T-helper 9 cell (primary cell): ENCODE data around the gene CHD1.

Source experiments
- DNase-seq: peaks from one replicate; pipeline ENCODE4 v3.0.0-alpha.2; 2020

Gene CHD1

DNA sequence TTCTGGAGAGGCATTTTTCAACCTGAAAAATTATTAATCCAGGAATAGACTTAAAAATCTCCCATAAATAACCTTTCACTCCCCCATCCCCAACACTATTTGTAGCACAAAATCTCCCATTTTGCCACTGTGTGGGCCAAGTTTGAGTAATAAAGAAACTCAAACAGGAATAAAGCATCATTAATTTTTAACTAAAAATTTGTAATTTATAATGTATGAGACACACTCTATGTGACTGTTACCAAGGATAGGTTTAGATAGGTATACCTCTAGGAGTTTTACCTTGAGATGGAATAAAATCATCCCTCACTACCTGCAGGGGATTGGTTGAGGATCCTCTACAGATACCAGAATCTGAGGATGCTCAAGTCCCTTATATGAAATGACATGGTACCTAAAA lies 30.1 kb downstream of the CHD1 start:
- DNase-seq = no peak

DNA sequence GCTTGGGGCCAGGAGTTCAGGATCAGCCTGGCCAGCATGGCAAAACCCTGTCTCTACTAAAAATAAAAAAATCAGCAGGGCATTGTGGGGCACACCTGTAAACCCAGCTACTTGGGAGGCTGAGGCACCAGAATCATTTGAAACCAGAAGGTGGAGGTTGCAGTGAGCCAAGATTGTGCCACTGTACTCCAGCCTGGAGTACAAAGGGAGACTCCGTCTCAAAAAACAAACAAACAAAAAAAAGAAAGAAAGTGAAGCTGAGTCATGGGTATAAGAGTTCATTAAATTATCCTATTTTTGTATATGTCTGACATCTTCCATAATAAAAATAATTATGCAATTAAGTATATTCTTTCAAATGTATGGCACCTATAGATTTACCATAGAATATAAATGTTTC lies 37.2 kb downstream of the CHD1 start:
- no peak for DNase-seq

DNA sequence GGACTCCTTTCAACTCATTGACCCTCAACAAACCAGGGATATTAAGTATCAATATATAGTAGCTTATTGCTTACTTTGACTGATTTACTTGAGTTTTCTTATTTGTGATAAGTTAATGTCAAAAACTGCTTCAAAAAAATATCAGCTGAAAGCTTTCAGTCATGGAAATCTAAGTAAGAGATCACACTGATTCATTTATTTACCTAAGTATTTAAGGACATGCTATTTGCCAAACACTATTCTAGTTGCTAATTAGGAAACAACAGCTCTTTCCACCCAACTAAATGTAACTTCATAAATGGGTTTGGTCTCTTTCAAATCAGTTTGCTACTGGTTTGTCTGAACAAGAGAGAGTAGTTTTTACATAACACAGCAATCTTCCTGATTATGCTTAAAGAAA lies 48.2 kb downstream of the CHD1 start:
- DNase-seq = no peak

DNA sequence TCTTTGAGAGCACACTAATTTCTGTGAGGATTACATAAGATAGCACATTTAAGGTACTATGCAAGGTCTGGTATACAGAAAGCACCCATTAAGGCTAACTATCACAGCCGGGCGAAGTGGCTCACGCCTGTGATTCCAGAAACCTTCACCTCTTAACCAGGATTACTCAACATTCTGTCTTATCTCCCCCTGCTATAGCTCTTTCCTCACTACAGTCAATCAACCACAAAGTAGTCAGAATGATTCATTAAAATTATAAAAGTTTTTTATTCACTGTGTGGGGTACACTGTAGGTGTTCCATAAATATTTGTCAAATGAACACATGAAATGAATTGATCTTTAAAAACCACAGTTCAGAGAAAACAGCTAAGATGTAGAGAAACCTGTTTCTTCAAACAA lies 48.7 kb downstream of the CHD1 start:
- no peak for DNase-seq

DNA sequence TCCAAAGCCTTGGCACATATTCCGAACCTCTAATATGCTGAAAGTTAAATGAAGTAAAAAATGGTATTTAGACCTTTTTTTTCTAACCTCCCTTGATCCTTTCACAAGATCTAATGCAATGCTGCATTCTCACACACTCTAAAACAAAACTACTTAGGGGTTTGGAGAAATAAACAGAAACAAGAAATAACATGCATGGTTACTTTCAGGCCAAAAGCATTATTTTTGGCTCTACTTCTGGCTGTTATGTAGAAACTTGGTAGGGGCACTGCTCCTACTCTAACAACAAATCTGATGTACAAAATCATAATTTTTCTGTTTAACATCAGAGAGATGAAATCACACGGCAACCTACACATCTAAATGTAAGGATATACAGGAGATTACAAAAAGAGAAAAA lies 51.2 kb downstream of the CHD1 start:
- DNase-seq = no peak

DNA sequence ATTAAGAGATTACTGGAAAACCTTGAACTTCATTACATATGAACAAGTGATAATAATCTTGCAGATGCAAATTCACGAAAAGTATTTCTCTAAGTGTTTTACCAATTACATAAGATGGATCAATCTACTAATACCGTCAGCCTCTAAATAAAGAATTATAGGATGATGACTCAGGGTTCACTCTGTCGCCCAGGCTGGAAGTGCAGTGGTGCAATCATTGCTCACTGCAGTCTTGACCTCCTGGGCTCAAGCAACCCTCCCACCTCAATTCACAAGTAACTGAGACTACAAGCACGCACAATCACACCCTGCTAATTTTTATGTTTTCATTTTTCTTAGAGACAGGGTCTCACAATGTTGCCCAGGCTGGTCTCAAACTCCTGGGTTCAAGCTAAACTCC lies 56.1 kb downstream of the CHD1 start:
- no peak for DNase-seq

DNA sequence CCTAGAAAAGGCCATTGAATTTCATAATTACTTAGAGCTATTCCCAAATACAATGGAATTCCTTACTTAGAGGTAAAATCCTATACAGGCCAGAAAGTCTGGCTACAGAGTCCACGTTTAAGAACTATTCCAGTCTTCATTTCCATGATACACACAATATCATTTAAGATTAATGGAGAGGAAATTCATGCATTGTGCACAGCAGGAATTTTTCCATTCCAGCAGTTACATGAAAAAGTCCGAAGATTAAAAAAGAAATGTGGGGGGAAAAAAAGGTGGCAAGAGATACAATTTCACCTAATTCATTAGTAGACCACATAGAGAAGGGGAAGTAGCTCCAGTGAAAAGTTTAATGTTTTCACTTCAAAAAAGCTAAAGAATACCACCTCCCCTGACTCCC lies 63.1 kb downstream of the CHD1 start:
- no peak for DNase-seq

DNA sequence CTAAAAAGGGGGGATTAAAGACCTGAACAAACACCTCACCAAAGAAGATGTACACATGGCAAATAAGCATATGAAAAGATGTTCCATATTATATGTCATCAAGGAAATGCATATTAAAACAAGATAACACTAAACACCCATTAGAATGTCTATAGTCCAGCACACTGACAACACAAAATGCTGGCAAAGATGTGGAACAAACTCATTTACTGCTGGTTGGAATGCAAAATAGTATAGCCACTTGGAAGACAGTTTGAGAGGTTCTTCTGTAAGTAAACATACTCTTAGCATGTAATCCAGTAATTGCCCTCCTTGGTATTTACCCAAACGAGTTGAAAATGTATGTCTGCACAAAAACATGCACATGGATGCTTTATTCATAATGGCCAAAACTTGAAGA lies 81.8 kb downstream of the CHD1 start:
- no peak for DNase-seq

DNA sequence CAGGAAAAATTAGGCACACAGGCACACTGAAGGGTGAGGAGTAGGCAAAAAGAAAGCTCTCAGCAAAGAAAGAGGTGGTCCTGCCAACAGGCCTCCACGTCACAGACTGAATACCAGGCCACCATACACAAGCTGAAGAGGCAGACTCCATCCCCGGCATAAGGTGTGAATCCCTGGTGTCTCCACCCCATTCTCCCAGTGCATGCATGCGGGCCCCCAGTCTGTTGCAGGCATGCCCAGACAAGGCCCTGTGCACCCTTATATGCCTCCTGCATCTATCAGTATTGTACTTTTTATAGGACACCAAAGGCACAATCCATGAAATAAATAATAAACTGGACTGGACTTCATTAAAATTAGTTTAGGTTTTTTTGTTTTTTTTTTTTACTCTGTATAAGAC lies 82.3 kb downstream of the CHD1 start:
- no peak for DNase-seq

DNA sequence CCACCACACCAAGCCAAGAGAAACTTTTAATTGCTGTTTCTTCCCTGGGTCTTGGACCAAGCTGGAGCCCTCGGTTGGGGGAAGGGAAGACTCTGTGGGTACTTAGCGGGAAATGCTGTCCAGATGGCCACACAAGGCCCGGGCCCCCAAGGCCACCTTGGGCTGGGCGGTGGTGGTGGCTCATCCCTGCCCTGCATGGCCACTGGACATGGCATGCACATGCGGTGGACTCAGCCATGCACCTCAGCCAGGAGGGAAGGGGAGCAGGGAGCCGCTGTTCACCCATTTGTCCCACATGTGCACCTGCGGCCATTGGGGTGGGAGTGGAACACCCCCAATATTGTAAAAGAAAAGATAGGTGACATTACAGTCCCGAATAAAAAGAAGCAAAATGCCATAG lies 82.9 kb downstream of the CHD1 start:
- DNase-seq = no peak

DNA sequence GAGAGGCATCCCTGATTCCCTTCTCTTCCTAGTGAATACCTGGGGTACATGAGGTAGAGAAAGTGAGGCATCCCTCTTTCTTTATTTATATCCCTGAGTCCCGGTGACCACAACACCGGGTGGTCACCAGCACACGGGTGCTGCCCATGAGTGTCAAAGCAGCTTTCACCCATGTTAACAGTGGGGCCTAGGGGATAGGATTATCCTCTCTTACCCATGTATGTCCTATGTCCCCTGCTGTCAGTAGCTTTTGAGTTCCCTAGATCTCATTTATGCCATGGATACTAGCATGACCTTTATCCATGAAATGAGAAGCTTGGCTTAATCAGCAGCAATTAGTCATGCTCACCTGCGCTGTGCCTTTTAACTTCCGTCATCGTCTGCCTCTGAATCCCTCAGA lies 83.9 kb downstream of the CHD1 start:
- DNase-seq = no peak

DNA sequence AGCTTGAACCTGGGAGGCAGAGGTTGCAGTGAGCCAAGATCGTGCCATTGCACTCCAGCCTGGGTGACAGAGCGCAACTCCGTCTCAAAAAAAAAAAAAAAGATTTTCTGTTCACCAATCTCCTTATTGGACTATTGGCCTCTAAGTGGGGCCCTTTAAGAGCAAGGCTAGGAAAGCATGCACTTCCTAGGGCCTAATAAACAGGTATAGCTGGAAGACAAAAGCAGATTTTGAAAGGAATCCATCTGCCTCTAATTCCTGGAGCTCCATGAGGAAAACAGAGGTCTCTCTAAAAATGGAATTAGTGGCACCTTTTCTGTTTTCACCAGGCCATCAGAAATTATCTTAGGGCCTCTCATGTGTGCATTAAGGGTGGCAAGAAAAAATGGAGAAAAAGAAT lies 85.3 kb downstream of the CHD1 start:
- DNase-seq = no peak

DNA sequence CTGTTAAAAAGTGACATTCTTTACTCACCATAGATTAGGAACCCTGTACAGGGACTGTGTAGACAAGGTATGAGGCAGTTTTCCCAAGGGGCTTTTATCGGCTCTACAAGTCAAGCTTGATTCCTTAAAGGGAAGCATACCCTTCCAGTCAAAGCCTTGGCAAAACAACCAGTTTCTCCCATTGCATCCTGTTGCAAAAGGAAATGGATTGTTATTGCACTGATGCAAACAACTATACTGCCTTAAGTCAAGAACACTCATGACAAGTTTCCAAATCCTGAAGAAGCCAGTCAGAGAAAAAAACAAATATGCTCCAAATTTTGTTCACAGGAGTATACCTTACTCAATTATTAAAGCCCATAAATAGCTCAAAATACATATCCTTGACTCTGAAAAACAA lies 87.9 kb downstream of the CHD1 start:
- no peak for DNase-seq

DNA sequence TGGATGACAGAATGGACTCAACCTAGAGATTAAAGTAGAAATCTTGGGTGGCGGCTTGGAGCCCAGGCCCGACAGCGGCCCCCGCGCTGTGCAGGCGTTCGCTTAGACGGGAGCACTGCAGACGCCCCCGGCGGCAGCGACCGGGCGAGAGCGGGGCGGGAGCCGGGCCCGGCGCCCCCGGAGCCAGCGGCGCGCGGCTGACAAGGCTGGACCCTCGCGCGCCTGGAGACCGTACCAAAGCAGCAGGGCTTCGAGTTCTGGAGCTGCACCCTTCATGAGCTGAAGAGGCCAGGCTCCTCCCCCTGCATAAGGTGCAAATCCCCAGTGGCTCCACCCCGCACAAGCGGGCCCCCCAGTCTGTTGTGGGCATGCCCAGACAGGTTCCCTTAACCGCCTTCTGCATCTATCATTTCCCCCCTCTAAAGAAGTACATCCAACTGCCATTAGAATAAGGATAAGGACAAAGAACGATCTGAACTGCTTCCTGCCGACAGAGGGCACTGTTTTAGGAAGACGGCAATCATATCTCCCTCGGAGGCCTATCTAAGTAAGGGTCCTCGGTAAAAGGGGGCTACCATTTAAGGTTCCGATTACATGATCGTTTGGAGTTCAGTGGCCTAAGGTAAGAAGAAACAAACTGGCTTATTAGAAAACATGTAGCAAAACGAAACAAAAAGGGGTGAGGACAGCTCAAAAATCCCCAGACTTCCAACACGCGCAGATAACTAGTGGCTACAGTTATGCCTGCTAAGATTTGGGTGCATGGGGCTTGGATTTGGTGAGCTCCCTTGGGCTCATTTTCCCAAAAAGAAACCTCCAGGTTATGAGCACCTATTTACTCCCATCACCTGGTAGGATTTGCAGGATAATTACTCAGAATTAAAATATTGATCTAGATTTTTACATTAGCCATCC lies 89.1 kb downstream of the CHD1 start:
- DNase-seq = no peak

DNA sequence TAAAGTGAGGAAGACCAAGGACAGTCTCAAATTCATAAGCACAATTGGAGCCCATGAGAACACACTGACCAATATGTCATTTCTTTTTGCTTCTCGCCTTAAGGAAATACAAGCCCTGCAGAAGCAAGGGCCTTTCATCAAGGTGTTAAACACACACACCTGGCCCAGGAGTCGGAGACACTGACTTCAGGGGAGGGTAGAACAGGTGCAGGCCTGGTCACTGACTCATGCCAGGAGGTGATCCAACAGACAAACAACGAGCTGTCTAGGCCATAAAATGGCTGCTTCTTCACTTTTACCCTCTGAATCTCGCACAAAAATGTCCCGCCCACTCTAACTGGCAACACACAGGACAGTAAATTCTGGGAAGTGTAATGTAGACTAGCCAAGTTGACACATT lies 92.6 kb downstream of the CHD1 start:
- DNase-seq = no peak

DNA sequence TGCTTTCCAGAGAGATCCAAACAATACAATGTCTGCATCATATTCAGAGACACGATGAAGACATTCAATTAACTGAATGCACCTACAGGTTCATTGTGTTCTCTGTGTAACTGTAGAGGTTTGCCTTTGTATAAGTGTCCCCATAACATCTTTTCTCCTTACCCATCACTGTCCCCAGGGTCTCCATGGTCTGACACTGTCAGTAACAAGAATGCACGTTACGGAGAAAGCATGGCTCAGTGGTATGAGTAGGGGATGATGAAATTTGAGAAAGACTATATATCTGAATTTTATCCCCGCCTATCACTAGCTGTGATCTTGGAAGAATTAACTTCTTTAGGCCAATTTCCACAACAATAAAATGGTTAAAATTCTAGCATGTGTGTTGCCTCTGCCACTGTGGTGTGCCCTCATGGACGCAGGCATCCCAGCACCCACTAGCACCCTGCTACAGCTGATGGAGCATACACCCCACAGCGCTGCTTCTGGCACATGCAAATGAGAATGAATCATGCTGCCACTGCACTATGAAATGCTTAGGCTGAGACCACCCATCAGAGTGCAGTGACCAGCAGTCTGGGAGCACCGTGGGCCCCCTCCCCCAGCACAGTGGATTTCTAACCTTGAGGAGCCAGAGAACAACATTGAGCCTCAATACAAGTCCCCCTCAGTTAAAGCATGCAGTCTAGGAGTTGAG lies 101.1 kb downstream of the CHD1 start:
- DNase-seq = no peak

DNA sequence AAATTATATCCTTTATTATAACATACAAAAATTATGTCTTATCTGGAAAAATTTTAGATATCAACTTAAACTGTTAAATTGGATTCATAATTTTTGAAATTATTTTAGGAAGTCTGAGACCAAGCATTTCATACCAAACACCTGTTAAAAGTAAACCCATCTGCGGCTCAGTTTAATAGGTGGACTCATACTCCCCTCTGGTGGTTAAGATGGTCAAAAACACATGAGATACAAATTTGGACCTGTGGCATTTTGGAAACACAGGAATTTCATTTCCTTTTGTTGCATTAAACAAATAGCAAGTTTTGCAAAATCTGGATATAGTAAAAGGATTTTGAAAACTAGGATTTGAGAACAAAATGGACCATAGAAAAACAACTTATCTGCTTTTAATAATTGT lies 101.6 kb downstream of the CHD1 start:
- no peak for DNase-seq

DNA sequence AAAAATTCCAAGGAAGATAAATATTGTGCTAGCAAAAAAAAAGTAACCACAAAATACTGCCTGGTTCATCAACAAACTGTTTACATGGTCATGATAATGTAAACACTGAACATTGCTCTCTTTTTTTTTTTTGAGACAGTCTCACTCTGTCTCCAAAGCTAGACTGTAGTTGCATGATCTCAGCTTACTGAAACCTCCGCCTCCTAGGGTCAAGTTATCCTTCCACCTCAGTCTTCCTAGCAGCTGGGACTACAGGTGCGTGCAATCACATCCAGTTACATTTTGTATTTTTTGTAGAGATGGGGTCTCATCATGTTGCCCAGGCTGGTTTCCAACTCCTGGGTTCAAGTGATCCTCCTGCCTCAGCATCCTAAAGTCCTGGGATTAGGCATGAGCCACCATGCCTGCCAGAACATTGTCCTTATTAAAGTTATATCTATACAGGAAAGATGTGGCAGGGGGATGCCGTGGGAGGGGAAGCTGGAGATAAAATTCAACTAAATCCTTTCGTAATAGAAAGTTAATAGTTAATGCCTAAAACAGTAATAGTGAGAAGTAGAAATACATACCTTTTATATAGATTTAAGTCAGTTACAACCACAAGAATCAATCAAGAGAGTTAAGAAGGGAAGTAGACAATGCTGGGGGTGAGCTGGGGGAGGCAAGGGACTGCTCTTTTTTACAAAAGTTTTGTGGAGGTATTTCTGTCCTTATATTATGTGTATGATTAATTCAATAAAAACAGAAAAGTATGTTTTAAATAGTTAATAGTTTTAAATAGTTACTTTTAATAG lies 103.0 kb downstream of the CHD1 start:
- no peak for DNase-seq

DNA sequence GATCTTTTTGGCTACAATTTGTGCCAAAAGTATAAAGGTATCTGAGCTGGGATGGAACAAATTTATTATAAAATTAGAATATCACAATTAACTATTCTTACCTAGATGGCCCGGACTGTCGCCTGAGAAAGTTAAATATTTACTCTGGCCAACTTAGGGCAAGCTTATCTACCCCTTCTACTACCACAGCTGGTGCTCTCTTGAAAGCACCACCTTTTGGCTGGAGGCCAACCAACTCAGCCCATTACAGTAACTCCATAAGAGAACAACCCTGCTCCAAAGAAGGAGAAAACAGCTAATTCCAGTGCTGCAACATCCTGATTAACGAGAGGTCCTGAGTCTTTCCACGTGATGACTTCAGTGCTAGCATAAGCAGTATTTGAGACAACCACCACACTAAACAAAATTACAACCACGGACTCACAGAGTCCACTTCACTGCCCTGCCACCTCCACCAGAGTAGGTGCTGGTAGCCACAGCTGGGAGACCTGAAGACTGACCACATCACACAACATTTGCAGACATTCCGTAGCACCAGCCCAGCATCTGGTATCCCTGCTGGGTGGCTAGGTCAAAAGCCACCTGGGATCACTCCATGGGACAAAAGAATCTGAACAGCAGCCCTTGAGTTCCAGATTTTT lies 112.1 kb downstream of the CHD1 start:
- DNase-seq = no peak

DNA sequence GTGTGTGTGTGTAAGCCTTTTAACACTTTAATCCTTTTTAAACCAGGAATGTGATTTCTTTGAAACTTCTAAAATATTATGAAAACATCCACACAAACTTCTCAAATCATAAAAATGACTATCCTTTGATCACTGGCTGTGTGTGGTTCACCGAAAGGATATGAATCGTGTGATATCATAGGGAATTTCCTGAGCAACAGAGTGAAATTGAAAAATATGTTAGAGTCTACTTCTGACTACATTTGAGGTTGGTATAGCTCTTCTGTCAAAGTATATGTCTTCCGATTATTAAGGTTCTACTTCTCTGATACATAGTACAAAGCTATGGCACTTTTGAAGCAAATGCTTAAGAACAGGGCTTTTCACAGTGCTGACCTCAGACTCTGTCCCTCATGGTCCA lies 115.1 kb downstream of the CHD1 start:
- DNase-seq = no peak

DNA sequence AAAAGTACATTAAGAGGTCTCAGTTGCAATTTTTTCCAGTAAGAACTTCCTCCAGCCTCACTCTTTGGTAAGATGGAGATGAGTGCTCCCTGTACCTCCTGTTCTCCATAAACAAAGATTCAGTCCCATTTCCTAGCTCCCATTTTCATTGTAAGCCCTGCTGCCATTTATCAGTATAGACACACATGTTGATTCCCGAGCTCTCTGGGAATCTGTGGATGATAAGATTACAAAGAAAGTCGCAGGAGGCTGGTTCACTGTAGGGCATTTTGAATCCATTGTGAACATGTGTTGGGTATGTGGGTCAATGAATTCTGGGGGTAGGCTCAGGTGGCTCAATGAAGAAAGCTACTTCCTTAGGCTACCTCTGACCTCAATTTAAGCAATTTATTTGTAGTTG lies 118.6 kb downstream of the CHD1 start:
- DNase-seq = no peak

DNA sequence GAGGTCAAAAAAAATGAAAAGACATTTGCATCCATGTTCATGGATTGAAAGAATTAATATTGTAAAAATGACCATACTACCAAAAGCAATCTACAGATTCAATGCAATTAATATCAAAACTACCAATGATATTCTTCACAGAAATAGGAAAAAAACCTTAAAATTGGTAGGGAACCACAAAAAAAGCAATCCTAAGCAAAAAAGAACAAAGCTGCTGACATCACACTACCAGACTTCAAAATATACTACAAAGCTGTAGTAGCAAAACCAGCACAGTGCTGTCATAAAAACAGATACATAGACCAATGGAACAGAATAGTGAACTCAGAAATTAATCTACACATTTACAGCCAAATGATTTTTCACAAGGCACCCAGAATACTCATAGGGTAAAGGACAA lies 121.0 kb downstream of the CHD1 start:
- no peak for DNase-seq

DNA sequence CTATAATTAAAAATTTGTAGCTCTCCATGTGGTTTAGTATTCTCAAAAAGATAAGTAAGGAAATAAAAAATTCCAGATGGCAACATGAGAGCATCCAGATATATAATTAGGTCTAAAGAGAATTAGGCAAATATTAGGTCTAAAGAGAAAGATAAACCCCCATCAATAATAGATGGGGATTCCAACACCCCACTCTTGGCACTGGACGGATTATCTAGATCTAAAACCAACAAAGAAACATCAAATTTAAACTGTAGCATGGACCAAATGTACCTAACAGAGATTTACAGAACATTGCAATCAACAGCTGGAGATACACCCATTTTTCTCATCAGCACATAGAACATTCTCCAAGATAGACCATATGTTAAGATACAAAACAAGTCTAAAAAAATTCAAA lies 123.7 kb downstream of the CHD1 start:
- DNase-seq = no peak
